SK-N-SH (cell line): ENCODE measurements around the gene IFT27. TPM values are rescaled to one million over a fixed set of nuclear protein-coding genes. Genes with fewer than 3 reads are reported as not detected.

Experiments
- CTCF ChIA-PET: fragments of 300-600, 350-600 bp; formaldehyde crosslinking; extraction: SDS; loops from one replicate; lab custom pipeline; 2021; lab: Yijun Ruan, JAX
- POLR2A ChIA-PET: fragments of 350-600 bp; sonication (Branson Sonifier 250); formaldehyde crosslinking; extraction: SDS; loops from one replicate; lab custom pipeline; 2020; ENCODE audit warnings: antibody characterized with exemption, inconsistent platforms; lab: Yijun Ruan, JAX
- DNase-seq: peaks from one replicate; pipeline ENCODE4 v3.0.0; 2012
- H2AFZ ChIP-seq: fragments of 200-600 bp; sonication (generic); 2 replicates; pipeline ENCODE4 v1.8.1; 2016; ENCODE audit warnings: antibody characterized with exemption, mild to moderate bottlenecking, low read depth
- H3F3A ChIP-seq: fragments of 200-600 bp; sonication (generic); replicated peaks from 2 replicates; pipeline ENCODE3; 2016; ENCODE audit warnings: antibody characterized with exemption, mild to moderate bottlenecking; ENCODE audit not compliant: insufficient read depth
- H3K27ac ChIP-seq, 2 experiments: fragments of 200-500 bp in 1 of 2; fragments of 200-600 bp in 1 of 2; sonication (Bioruptor generic) in 1 of 2; sonication (generic), shearing (Covaris generic) in 1 of 2; 2 replicates each; pipeline versions ENCODE4 v1.5.1 to v1.6.1; 2014 to 2016; ENCODE audit warnings: low read depth in 2 of 2, inconsistent platforms in 1 of 2, low read length in 1 of 2, mild to moderate bottlenecking in 1 of 2, mixed read lengths in 1 of 2
- H3K27me3 ChIP-seq: fragments of 200-600 bp; sonication (generic), shearing (Covaris generic); 2 replicates; pipeline ENCODE4 v1.6.1; 2016; ENCODE audit warnings: mixed run types; ENCODE audit not compliant: insufficient read depth
- H3K36me3 ChIP-seq, 2 experiments: fragments of 200-500 bp in 1 of 2; fragments of 200-600 bp in 1 of 2; sonication (Bioruptor generic) in 1 of 2; sonication (generic) in 1 of 2; replicated peaks in 1 of 2; 2 replicates each; pipeline versions ENCODE3 to v1.5.1; 2014 to 2016; ENCODE audit warnings: low read length in 1 of 2, mild to moderate bottlenecking in 1 of 2; ENCODE audit not compliant: insufficient read depth in 2 of 2, control insufficient read depth in 1 of 2
- H3K4me1 ChIP-seq, 2 experiments: fragments of 200-500 bp in 1 of 2; fragments of 200-600 bp in 1 of 2; sonication (Bioruptor generic) in 1 of 2; sonication (generic), shearing (Covaris generic) in 1 of 2; 2 replicates each; pipeline versions ENCODE4 v1.5.1 to v1.6.1; 2014 to 2016; ENCODE audit warnings: low read depth in 1 of 2, low read length in 1 of 2, mixed run types in 1 of 2; ENCODE audit not compliant: insufficient read depth in 2 of 2, control insufficient read depth in 1 of 2
- H3K4me2 ChIP-seq: fragments of 200-600 bp; sonication (generic), shearing (Covaris generic); 2 replicates; pipeline ENCODE4 v1.6.1; 2017; ENCODE audit warnings: mixed run types
- H3K4me3 ChIP-seq, 2 experiments: fragments of 200-500 bp in 1 of 2; fragments of 200-600 bp in 1 of 2; sonication (Bioruptor generic) in 1 of 2; sonication (generic), shearing (Covaris generic) in 1 of 2; 2 replicates each; pipeline versions ENCODE4 v1.5.1 to v1.8.1; 2014 to 2016; ENCODE audit warnings: low read depth in 2 of 2, inconsistent platforms in 1 of 2, low read length in 1 of 2, mild to moderate bottlenecking in 1 of 2, mixed read lengths in 1 of 2, moderate library complexity in 1 of 2
- H3K79me2 ChIP-seq: fragments of 200-600 bp; sonication (generic); 2 replicates; pipeline ENCODE4 v1.8.1; 2017; ENCODE audit warnings: mild to moderate bottlenecking; ENCODE audit not compliant: insufficient read depth
- H3K9ac ChIP-seq: fragments of 200-600 bp; sonication (generic); 2 replicates; pipeline ENCODE4 v1.6.1; 2017; ENCODE audit warnings: mixed run types
- H3K9me2 ChIP-seq: fragments of 200-600 bp; sonication (generic); 2 replicates; pipeline ENCODE4 v1.6.1; 2017; ENCODE audit warnings: mixed run types
- H3K9me3 ChIP-seq: fragments of 200-600 bp; sonication (generic); 2 replicates; pipeline ENCODE4 v1.6.1; 2017; ENCODE audit warnings: mixed run types, mild to moderate bottlenecking, moderate library complexity
- H4K20me1 ChIP-seq: fragments of 200-600 bp; sonication (generic); 2 replicates; pipeline ENCODE4 v1.6.1; 2017; ENCODE audit warnings: mild to moderate bottlenecking, mixed run types; ENCODE audit not compliant: insufficient read depth
- FOXJ3 ChIP-seq: sonication (generic); formaldehyde crosslinking; IDR thresholded peaks from 2 replicates; pipeline ENCODE4 v1.5.1; 2020; ENCODE audit warnings: mild to moderate bottlenecking, missing genetic modification reagents
- FOXM1 ChIP-seq: IDR thresholded peaks from 2 replicates; pipeline ENCODE4 v1.4.0; 2012; ENCODE audit warnings: low read depth, mild to moderate bottlenecking
- MEF2A ChIP-seq: IDR thresholded peaks from 2 replicates; pipeline ENCODE4 v1.4.0; 2012; ENCODE audit warnings: low read depth, borderline replicate concordance
- RAD21 ChIP-seq: IDR thresholded peaks from 2 replicates; pipeline ENCODE4 v1.6.1; 2012; ENCODE audit warnings: mild to moderate bottlenecking, low read length
- RCOR1 ChIP-seq: fragments of 150-350 bp; IDR thresholded peaks from 2 replicates; pipeline ENCODE4 v1.6.1; 2017; ENCODE audit warnings: antibody characterized with exemption, low read length
- RFX5 ChIP-seq: IDR thresholded peaks from 2 replicates; pipeline ENCODE4 v1.6.1; 2012; ENCODE audit warnings: mild to moderate bottlenecking, improper control_type of control experiment, low read length
- RXRA ChIP-seq: IDR thresholded peaks from 2 replicates; pipeline ENCODE4 v1.4.0; 2012; ENCODE audit warnings: low read depth, mild to moderate bottlenecking, borderline replicate concordance
- SIN3A ChIP-seq: IDR thresholded peaks from 2 replicates; pipeline ENCODE4 v1.6.1; 2012; ENCODE audit warnings: low read depth, mild to moderate bottlenecking, low read length, moderate library complexity, borderline replicate concordance
- SMC3 ChIP-seq: IDR thresholded peaks from 2 replicates; pipeline ENCODE4 v1.6.1; 2012; ENCODE audit warnings: low read depth, low read length, improper control_type of control experiment
- TCF12 ChIP-seq: IDR thresholded peaks from 2 replicates; pipeline ENCODE4 v1.4.0; 2012
- WGBS: methylation state at CpG from one replicate; pipeline ENCODE4 v1.1.6; 2017; ENCODE audit warnings: low lambda C conversion rate; 5-methylcytosine and 5-hydroxymethylcytosine counted together
- polyA plus RNA-seq, 3 experiments: library from polyadenylated mRNA; depleted of rRNA; stranded (reverse); fragments of >200 nt; gene quantifications; 2 replicates each; pipeline ENCODE4 v1.2.3, GENCODE V29; 2012
- TF ChIP-seq, protein P1 (sequence below): fragments of 150-350 bp; IDR thresholded peaks from 2 replicates; pipeline ENCODE4 v1.6.1; 2016; ENCODE audit warnings: mild to moderate bottlenecking, low read depth, low read length
- TF ChIP-seq, protein P2 (sequence below): fragments of 200-600 bp; sonication (generic); IDR thresholded peaks from 2 replicates; pipeline ENCODE4 v1.6.1; 2017; ENCODE audit warnings: antibody characterized with exemption, mild to moderate bottlenecking, moderate library complexity
- TF ChIP-seq, protein P3 (sequence below): IDR thresholded peaks from 2 replicates; pipeline ENCODE4 v1.4.0; 2012; ENCODE audit warnings: low read depth, borderline replicate concordance

Gene IFT27
- polyA plus RNA-seq, 1 of the 3 experiments (the other 2 are of a cell fraction), result 29.4 TPM

DNA sequence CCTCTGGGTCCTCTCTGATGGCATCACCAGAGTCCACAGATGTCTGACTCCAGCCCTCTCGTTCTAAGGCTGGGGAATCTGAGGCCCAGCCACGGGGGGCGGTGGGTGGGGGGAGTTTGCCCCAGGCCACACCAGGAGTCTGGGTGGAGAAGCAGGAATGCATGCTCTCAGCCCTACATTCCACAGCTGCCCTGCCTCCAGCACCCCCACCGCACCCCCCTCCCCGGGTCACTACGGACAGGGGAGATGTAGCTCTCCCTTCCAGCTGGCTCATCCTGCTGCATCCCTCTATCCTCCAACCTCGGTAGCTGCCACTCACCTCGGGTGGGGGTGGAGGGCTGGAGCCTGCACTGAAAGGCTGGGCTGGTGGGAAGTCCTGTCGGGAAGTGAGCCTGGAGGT lies 43.2 kb upstream of the IFT27 start:
- no peaks in the 10 kb centered on the region for H3K9me2 ChIP-seq
- H3K27ac ChIP-seq, result no peak overlapping the region
- H4K20me1 ChIP-seq, result no peaks in the 10 kb centered on the region
- no peaks in the 10 kb centered on the region for H3F3A ChIP-seq
- no peak overlapping the region for H2AFZ ChIP-seq
- WGBS, result 24% methylated on average over 7 of the region's 9 CpGs
- no peaks in the 10 kb centered on the region for H3K79me2 ChIP-seq
- peaks cover 0 to 8% of the 10 kb centered on the region in 2 experiments; a peak in 1 of 4 replicates for H3K4me1 ChIP-seq
- CTCF ChIA-PET, result interaction anchor here (1.1 to 5.7 kb wide), 5 partner anchors 27 to 272 kb away, joined by 3 to 30 read pairs (median 4); no protein-coding TSS in a partner anchor
- POLR2A ChIA-PET, result no interaction called here
- no peak overlapping the region for H3K9ac ChIP-seq
- no peak for TF ChIP-seq RXRA
- no peak for TF ChIP-seq FOXJ3 (CRISPR knock-in tag)
- TF ChIP-seq, protein P1, sequence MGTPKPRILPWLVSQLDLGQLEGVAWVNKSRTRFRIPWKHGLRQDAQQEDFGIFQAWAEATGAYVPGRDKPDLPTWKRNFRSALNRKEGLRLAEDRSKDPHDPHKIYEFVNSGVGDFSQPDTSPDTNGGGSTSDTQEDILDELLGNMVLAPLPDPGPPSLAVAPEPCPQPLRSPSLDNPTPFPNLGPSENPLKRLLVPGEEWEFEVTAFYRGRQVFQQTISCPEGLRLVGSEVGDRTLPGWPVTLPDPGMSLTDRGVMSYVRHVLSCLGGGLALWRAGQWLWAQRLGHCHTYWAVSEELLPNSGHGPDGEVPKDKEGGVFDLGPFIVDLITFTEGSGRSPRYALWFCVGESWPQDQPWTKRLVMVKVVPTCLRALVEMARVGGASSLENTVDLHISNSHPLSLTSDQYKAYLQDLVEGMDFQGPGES, result no peak
- no peak for DNase-seq
- no peak overlapping the region for H3K4me3 ChIP-seq
- H3K9me3 ChIP-seq, result no peaks in the 10 kb centered on the region
- H3K36me3 ChIP-seq, result no peaks in the 10 kb centered on the region
- H3K27me3 ChIP-seq, result peaks cover 53% of the 10 kb centered on the region
- no peak overlapping the region for H3K4me2 ChIP-seq

DNA sequence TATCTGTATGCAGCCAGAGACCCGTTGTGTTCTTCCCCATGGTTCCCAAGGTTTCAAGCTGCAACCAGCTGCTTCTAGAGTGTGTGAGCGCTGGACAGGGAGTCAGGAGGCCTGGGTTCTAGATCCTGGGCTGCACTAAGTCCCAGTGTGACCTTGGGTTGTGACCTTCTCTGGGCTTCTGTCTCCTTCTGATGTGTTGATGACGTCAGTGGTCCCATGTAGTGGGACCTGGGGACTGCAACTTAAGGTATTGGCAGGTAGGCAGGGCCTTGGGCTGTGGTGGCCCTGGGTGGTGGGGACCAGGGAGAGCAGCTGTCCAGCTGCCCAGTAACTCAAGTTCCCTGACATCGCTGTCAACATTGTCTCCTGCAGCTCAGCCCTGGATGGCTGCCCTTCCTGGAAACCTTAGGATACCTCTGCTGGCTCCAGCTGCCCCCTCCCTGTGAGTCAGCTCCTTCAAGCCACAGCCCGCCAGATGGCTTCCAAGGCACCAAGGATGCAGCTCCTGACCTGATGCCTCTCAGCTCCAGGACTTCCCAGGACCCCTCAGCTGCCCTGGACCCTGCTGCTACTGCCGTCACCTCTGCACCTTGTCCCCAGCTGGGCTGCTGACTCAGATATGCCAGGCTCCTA lies 42.2 kb upstream of the IFT27 start:
- WGBS, result 64% methylated on average over 3 of the region's 6 CpGs

More for the DNA sequence above, 42.2 kb upstream of the IFT27 start:
- DNase-seq, result no peak
- ChIA-PET POLR2A (no interaction called here), CTCF (interaction anchor here (0.8 to 5.7 kb wide), 6 partner anchors 9 to 160 kb away, joined by 3 to 30 read pairs (median 4); partner anchors contain the start of gene IFT27)
- Histone ChIP-seq H3K27ac (no peak overlapping the region), H3K9ac (no peak overlapping the region), H2AFZ (no peak overlapping the region), H3K27me3 (peaks cover 53% of the 10 kb centered on the region), H3K9me2 (no peaks in the 10 kb centered on the region), H3K4me3 (no peak overlapping the region), H4K20me1 (no peaks in the 10 kb centered on the region), H3K4me2 (no peak overlapping the region), H3K79me2 (no peaks in the 10 kb centered on the region), H3K9me3 (no peaks in the 10 kb centered on the region), H3K36me3 (no peaks in the 10 kb centered on the region), H3F3A (no peaks in the 10 kb centered on the region), H3K4me1 (peaks cover 0 to 8% of the 10 kb centered on the region in 2 experiments; a peak in 1 of 4 replicates)
- TF ChIP-seq, protein P2, sequence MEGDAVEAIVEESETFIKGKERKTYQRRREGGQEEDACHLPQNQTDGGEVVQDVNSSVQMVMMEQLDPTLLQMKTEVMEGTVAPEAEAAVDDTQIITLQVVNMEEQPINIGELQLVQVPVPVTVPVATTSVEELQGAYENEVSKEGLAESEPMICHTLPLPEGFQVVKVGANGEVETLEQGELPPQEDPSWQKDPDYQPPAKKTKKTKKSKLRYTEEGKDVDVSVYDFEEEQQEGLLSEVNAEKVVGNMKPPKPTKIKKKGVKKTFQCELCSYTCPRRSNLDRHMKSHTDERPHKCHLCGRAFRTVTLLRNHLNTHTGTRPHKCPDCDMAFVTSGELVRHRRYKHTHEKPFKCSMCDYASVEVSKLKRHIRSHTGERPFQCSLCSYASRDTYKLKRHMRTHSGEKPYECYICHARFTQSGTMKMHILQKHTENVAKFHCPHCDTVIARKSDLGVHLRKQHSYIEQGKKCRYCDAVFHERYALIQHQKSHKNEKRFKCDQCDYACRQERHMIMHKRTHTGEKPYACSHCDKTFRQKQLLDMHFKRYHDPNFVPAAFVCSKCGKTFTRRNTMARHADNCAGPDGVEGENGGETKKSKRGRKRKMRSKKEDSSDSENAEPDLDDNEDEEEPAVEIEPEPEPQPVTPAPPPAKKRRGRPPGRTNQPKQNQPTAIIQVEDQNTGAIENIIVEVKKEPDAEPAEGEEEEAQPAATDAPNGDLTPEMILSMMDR, result no peak
- TF ChIP-seq SIN3A (no peak), RCOR1 (no peak), MEF2A (no peak), TCF12 (no peak), RFX5 (no peak), SMC3 (no peak), RAD21 (no peak), FOXM1 (no peak)
- TF ChIP-seq, protein P3, sequence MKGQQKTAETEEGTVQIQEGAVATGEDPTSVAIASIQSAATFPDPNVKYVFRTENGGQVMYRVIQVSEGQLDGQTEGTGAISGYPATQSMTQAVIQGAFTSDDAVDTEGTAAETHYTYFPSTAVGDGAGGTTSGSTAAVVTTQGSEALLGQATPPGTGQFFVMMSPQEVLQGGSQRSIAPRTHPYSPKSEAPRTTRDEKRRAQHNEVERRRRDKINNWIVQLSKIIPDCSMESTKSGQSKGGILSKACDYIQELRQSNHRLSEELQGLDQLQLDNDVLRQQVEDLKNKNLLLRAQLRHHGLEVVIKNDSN, result no peak
